Stimulated activated naive CD8-positive, alpha-beta T cell treated with anti-CD3 and anti-CD28 coated beads, Interleukin-15, Interleukin-2, amounts not matched to agents 100 ng/mL and 50 ng/mL, for 24 hours (primary cell): Measurements from ENCODE around the gene OPN3.

Experiments
- H3K27ac Mint-ChIP-seq: one replicate; pipeline ENCODE4 v1.8.0; 2021; ENCODE audit warnings: mild to moderate bottlenecking, mixed read lengths
- H3K27me3 Mint-ChIP-seq: one replicate; pipeline ENCODE4 v1.8.0; 2021; ENCODE audit warnings: mixed read lengths
- H3K36me3 Mint-ChIP-seq: one replicate; pipeline ENCODE4 v1.8.0; 2021; ENCODE audit warnings: low read depth, mixed read lengths
- H3K4me1 Mint-ChIP-seq: one replicate; pipeline ENCODE4 v1.8.0; 2021; ENCODE audit warnings: low read depth, mixed read lengths
- H3K4me3 Mint-ChIP-seq: one replicate; pipeline ENCODE4 v1.8.0; 2021; ENCODE audit warnings: mild to moderate bottlenecking, mixed read lengths
- H3K9me3 Mint-ChIP-seq: one replicate; pipeline ENCODE4 v1.8.0; 2021; ENCODE audit warnings: mixed read lengths

The OPN3 gene

GRCh38 chr1:241596633-241597032, 43.5 kb downstream of the OPN3 start:
- Mint-ChIP-seq H3K4me1 (peaks cover 34% of the 10 kb centered on the region), H3K4me3 (no peak overlapping the region), H3K27me3 (no peaks in the 10 kb centered on the region), H3K27ac (no peak overlapping the region), H3K36me3 (peaks cover 50% of the 10 kb centered on the region), H3K9me3 (no peaks in the 10 kb centered on the region)

DNA sequence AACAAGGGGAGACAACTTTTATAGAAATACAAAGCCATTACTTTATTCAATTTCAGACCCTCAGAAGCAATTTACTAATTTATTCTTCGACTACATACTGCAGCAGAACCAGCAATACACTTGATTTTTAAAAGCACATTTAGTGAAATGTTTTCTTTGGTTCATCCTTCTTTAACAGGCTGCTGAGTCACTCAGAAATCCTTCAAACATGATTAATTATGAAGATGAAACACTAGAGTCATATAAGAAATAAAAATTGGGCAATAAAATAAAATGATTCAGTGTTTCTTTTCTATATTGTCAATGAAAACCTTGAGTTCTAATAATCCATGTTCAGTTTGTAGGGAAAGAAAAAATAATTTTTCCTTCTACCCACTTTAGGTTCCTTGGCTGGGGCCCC, 47.0 kb downstream of the OPN3 start:
- Mint-ChIP-seq H3K27ac (peak overlapping the region; percentile 76), H3K9me3 (no peaks in the 10 kb centered on the region), H3K27me3 (no peaks in the 10 kb centered on the region), H3K4me1 (peaks cover 40% of the 10 kb centered on the region), H3K36me3 (peaks cover 43% of the 10 kb centered on the region), H3K4me3 (no peak overlapping the region)

DNA sequence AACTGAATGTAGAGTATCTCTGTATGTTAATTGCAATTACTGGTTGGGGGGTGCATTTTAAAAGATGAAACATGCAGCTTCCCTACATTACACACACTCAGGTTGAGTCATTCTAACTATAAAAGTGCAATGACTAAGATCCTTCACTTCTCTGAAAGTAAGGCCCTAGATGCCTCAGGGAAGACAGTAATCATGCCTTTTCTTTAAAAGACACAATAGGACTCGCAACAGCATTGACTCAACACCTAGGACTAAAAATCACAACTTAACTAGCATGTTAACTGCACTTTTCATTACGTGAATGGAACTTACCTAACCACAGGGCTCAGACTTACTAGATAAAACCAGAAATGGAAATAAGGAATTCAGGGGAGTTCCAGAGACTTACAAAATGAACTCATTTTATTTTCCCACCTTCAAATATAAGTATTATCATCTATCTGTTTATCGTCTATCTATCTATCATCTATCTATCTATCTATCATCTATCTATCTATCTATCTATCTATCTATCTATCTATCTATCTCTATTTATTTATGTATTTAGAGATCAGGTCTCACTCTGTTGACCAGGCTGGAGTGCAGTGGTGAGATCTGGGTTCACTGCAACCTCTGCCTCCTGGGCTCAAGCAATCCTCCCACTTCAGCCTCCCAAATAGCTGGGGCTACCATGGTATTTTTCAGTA, 47.8 kb downstream of the OPN3 start:
- Mint-ChIP-seq H3K4me3 (peak overlapping the region; percentile 28), H3K36me3 (peaks cover 37% of the 10 kb centered on the region), H3K27ac (peak overlapping the region; percentile 76), H3K9me3 (no peaks in the 10 kb centered on the region), H3K27me3 (no peaks in the 10 kb centered on the region), H3K4me1 (peaks cover 40% of the 10 kb centered on the region)

DNA sequence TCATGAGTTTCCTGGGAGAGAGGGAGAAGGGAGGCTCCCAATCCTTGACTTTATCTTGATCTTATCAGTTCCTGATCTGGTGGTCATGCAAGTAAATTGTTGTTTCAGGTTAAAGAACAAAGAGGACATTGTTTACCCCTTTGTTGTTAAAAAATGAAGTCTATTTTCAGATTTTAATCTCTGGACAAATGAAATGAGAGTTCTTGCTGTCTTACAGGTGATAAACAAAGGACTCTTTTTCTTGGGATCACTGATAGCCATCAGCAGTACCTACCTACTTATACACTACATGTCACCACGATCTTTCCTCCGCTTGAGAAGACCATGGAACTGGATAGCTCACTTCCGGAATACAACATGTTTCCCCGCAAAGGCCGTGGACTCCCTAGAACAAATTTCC, 48.4 kb downstream of the OPN3 start:
- Mint-ChIP-seq H3K4me3 (no peak overlapping the region), H3K27ac (peak overlapping the region; percentile 76), H3K27me3 (no peaks in the 10 kb centered on the region), H3K9me3 (no peaks in the 10 kb centered on the region), H3K36me3 (peaks cover 37% of the 10 kb centered on the region), H3K4me1 (peaks cover 38% of the 10 kb centered on the region)

DNA sequence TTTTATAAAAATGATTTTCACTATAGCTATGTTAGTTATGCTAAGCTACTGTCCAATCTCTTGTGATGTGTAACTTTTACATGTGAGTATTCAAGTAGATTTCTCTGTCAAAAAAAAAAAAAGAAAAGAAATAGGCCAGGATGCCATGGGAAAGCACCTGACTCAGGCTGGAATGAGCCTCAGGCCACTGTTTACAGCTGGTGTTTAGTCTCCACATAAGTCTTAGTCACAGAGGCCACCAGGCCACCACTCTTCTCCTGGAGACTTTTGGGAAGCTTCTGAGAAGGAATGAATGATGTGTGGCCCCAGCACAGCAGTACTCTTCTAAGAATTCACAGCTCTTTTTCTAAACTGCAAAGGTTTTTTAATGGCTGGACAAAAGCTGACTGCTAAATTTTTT, 48.9 kb downstream of the OPN3 start:
- Mint-ChIP-seq H3K4me1 (peaks cover 34% of the 10 kb centered on the region), H3K4me3 (no peak overlapping the region), H3K27ac (no peak overlapping the region), H3K36me3 (peaks cover 33% of the 10 kb centered on the region), H3K27me3 (no peaks in the 10 kb centered on the region), H3K9me3 (no peaks in the 10 kb centered on the region)

DNA sequence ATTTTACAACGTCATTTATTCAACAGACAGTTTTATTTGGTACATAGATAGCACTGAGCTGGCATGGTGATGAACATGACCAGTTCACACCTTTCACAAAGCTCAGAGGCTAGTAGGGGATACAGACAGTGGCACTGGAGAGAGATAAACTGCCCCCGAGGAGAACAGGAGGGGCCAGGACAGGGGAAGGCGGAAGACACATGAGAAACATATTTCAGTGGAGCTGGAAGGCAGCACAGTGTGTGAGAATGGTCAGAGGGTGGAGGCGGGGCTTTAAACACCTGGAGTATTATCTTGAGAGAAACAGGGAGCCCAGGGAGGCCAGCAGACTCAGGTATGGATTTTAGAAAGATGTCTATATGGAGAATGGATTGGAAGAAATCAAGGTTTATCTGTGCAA, 49.5 kb downstream of the OPN3 start:
- Mint-ChIP-seq H3K27ac (peak overlapping the region; percentile 15), H3K27me3 (no peaks in the 10 kb centered on the region)

GRCh38 chr1:241589521-241589920, 50.6 kb downstream of the OPN3 start:
- H3K36me3 Mint-ChIP-seq, result peaks cover 19% of the 10 kb centered on the region
- no peak overlapping the region for H3K27ac Mint-ChIP-seq
- H3K9me3 Mint-ChIP-seq, result no peaks in the 10 kb centered on the region
- H3K4me1 Mint-ChIP-seq, result peaks cover 31% of the 10 kb centered on the region
- no peak overlapping the region for H3K4me3 Mint-ChIP-seq
- H3K27me3 Mint-ChIP-seq, result no peaks in the 10 kb centered on the region

More for the DNA sequence above, 49.5 kb downstream of the OPN3 start:
- H3K9me3 Mint-ChIP-seq, result no peaks in the 10 kb centered on the region
- H3K4me3 Mint-ChIP-seq, result no peak overlapping the region
- H3K4me1 Mint-ChIP-seq, result peaks cover 31% of the 10 kb centered on the region
- peaks cover 28% of the 10 kb centered on the region for H3K36me3 Mint-ChIP-seq

- peaks cover 3% of the 10 kb centered on the region for H3K27me3 Mint-ChIP-seq
- H3K9me3 Mint-ChIP-seq, result no peaks in the 10 kb centered on the region
- peaks cover 4% of the 10 kb centered on the region for H3K36me3 Mint-ChIP-seq
- no peak overlapping the region for H3K4me3 Mint-ChIP-seq
- H3K27ac Mint-ChIP-seq, result peak overlapping the region; percentile 12
- H3K4me1 Mint-ChIP-seq, result peaks cover 15% of the 10 kb centered on the region
Measured at GRCh38 chr1:241586905-241587512, 53.2 kb downstream of the OPN3 start.

DNA sequence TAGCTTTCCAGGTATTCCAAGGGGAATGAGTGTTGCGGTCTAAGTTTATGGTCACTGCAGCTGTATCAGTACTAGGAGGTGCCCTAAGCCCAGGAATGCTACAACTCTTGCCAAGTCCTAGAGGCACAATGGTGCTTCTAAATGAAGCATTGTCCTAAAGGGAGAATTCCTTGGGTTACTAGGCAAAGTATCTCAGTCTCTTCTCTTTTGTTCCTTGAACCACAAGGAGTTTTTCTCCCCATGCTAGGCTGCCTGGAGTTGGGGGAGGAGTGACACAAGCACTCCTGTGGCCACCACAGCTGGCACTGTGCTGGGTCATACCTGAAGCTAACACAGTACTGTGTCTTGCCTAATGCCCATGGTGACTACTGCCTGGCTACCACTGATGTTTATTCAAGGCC, 57.2 kb downstream of the OPN3 start:
- H3K4me3 Mint-ChIP-seq, result no peak overlapping the region
- H3K27me3 Mint-ChIP-seq, result peaks cover 13% of the 10 kb centered on the region
- peaks cover 11% of the 10 kb centered on the region for H3K36me3 Mint-ChIP-seq
- no peaks in the 10 kb centered on the region for H3K4me1 Mint-ChIP-seq
- peaks cover 10% of the 10 kb centered on the region for H3K9me3 Mint-ChIP-seq
- no peak overlapping the region for H3K27ac Mint-ChIP-seq

DNA sequence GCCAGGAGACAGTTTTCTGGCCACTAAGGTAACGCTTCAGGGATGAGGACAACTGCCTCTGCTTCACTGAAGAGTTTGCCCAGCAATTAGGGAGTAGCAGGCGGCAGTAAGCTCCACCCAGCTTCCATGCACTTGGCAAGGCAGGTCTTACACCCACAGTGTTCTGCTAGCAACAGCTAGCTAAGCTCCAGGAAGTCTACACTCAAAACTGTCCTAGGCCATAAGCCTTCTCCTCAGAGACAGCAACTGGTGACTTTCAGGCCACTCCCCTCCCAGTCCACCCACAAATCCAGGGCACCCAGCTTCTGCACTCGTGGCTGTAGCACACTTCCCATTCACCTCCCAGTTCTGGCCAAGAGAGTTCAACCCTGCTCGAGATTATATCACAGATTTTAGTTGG, 60.7 kb downstream of the OPN3 start:
- no peak overlapping the region for H3K4me3 Mint-ChIP-seq
- H3K36me3 Mint-ChIP-seq, result peaks cover 29% of the 10 kb centered on the region
- no peak overlapping the region for H3K27ac Mint-ChIP-seq
- H3K9me3 Mint-ChIP-seq, result peaks cover 34% of the 10 kb centered on the region
- H3K27me3 Mint-ChIP-seq, result peaks cover 35% of the 10 kb centered on the region
- H3K4me1 Mint-ChIP-seq, result no peaks in the 10 kb centered on the region

DNA sequence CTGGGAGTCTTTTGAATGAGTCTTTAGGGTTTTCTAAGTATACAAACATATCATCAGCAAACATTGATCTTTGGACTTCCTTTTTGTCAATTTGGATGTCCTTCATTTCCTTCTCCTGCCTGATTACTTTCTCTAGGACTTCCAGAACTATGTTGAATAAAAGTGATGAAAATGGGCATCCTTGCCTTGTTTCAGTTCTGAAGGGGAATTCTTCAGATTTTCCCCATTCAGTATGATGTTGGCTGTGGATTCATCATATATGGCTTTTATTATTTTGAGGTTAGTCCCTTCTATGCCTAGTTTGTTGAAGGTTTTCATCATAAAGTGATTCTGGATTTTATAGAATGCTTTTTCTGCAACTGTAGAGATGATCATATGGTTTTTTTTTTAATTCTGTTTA, 66.0 kb downstream of the OPN3 start:
- H3K4me1 Mint-ChIP-seq, result no peaks in the 10 kb centered on the region
- H3K4me3 Mint-ChIP-seq, result no peak overlapping the region
- peaks cover 25% of the 10 kb centered on the region for H3K36me3 Mint-ChIP-seq
- no peak overlapping the region for H3K27ac Mint-ChIP-seq
- peaks cover 27% of the 10 kb centered on the region for H3K27me3 Mint-ChIP-seq
- H3K9me3 Mint-ChIP-seq, result peaks cover 35% of the 10 kb centered on the region

- no peaks in the 10 kb centered on the region for H3K4me1 Mint-ChIP-seq
Measured at GRCh38 chr1:241569848-241570247, 70.3 kb downstream of the OPN3 start.

DNA sequence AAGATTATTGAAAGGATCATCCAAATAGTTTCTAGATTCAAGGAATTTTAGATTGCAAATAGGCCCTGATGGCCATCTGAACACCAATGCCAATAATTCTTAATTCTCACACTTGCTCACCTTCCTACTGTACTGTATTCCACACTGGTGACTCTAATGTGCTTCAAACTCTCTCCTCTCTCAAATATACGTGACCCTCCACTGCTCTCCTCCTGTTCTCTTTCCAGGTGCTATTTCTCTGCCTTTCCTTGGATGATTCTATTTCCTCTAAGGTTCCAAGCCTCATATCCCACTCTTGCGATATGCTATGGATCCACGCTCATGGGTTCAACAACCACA, 79.4 kb downstream of the OPN3 start:
- no peaks in the 10 kb centered on the region for H3K36me3 Mint-ChIP-seq
- no peak overlapping the region for H3K4me3 Mint-ChIP-seq
- no peak overlapping the region for H3K27ac Mint-ChIP-seq
- H3K27me3 Mint-ChIP-seq, result no peaks in the 10 kb centered on the region
- H3K4me1 Mint-ChIP-seq, result no peaks in the 10 kb centered on the region
- no peaks in the 10 kb centered on the region for H3K9me3 Mint-ChIP-seq

More at GRCh38 chr1:241569848-241570247, 70.3 kb downstream of the OPN3 start:
- H3K4me3 Mint-ChIP-seq, result no peak overlapping the region
- peaks cover 2% of the 10 kb centered on the region for H3K27me3 Mint-ChIP-seq
- no peaks in the 10 kb centered on the region for H3K36me3 Mint-ChIP-seq
- peaks cover 4% of the 10 kb centered on the region for H3K9me3 Mint-ChIP-seq
- H3K27ac Mint-ChIP-seq, result no peak overlapping the region

- H3K4me1 Mint-ChIP-seq, result no peaks in the 10 kb centered on the region
- no peaks in the 10 kb centered on the region for H3K27me3 Mint-ChIP-seq
- H3K36me3 Mint-ChIP-seq, result no peaks in the 10 kb centered on the region
- no peak overlapping the region for H3K27ac Mint-ChIP-seq
- no peak overlapping the region for H3K4me3 Mint-ChIP-seq
- no peaks in the 10 kb centered on the region for H3K9me3 Mint-ChIP-seq
Measured at GRCh38 chr1:241560146-241560848, 79.9 kb downstream of the OPN3 start.

GRCh38 chr1:241557551-241558193, 82.5 kb downstream of the OPN3 start:
- Mint-ChIP-seq H3K4me3 (no peak overlapping the region), H3K9me3 (no peaks in the 10 kb centered on the region), H3K36me3 (no peaks in the 10 kb centered on the region), H3K27me3 (no peaks in the 10 kb centered on the region), H3K27ac (no peak overlapping the region), H3K4me1 (peaks cover 2% of the 10 kb centered on the region)
